Osteoblast (primary cell): ENCODE results near the gene HS3ST3B1. TPM values are rescaled to one million over a fixed set of nuclear protein-coding genes. Genes with fewer than 3 reads are reported as not detected.

Experiments used
- DNase-seq: peaks from one replicate; pipeline ENCODE4 v3.0.0; 2011; ENCODE audit warnings: low spot score, mixed read lengths; ENCODE audit not compliant: insufficient read length; ENCODE audit errors: missing footprints
- H2AFZ ChIP-seq: 2 replicates; pipeline ENCODE4 v1.6.0; 2011; ENCODE audit warnings: mild to moderate bottlenecking, low read length
- H3K27ac ChIP-seq: 2 replicates; pipeline ENCODE4 v1.5.1; 2011; ENCODE audit warnings: mild to moderate bottlenecking, low read depth, low read length, moderate library complexity
- H3K27me3 ChIP-seq: 2 replicates; pipeline ENCODE4 v1.6.0; 2012; ENCODE audit warnings: mild to moderate bottlenecking, control low read depth, inconsistent platforms, low read length, moderate library complexity; ENCODE audit not compliant: insufficient read depth
- H3K36me3 ChIP-seq: 2 replicates; pipeline ENCODE4 v1.5.1; 2011; ENCODE audit warnings: mild to moderate bottlenecking, low read length, control low read depth, moderate library complexity; ENCODE audit not compliant: insufficient read depth
- H3K4me1 ChIP-seq: 2 replicates; pipeline ENCODE4 v1.5.1; 2011; ENCODE audit warnings: mild to moderate bottlenecking, low read length, control low read depth, moderate library complexity; ENCODE audit not compliant: insufficient read depth
- H3K4me2 ChIP-seq: 2 replicates; pipeline ENCODE4 v1.6.0; 2011; ENCODE audit warnings: mild to moderate bottlenecking, low read length; ENCODE audit not compliant: insufficient read depth
- H3K4me3 ChIP-seq: fragments of 200-600 bp; sonication (generic); 3 replicates; pipeline ENCODE4 v1.5.1; 2012; ENCODE audit warnings: mild to moderate bottlenecking, low read length, inconsistent platforms; ENCODE audit not compliant: insufficient read depth
- H3K79me2 ChIP-seq: 2 replicates; pipeline ENCODE4 v1.6.0; 2012; ENCODE audit warnings: mild to moderate bottlenecking, low read length, control low read depth, inconsistent platforms; ENCODE audit not compliant: insufficient read depth
- H3K9me3 ChIP-seq: 2 replicates; pipeline ENCODE4 v1.5.1; 2011; ENCODE audit warnings: low read depth, low read length, control low read depth
- H4K20me1 ChIP-seq: 2 replicates; pipeline ENCODE4 v1.6.0; 2012; ENCODE audit warnings: mild to moderate bottlenecking, low read length, control low read depth; ENCODE audit not compliant: insufficient read depth
- total RNA-seq: library from RNA; depleted of rRNA; stranded (reverse); fragments of >200 nt; gene quantifications from 2 replicates; pipeline ENCODE4 v1.2.3, GENCODE V29; 2012
- TF ChIP-seq, protein P1 (sequence below): IDR thresholded peaks from 2 replicates; pipeline ENCODE4 v1.5.1; 2011; ENCODE audit warnings: mild to moderate bottlenecking, low read depth, low read length, moderate library complexity; ENCODE audit errors: extremely low read depth

Gene HS3ST3B1
- total RNA-seq, 1 donor = 13.4 TPM

DNA sequence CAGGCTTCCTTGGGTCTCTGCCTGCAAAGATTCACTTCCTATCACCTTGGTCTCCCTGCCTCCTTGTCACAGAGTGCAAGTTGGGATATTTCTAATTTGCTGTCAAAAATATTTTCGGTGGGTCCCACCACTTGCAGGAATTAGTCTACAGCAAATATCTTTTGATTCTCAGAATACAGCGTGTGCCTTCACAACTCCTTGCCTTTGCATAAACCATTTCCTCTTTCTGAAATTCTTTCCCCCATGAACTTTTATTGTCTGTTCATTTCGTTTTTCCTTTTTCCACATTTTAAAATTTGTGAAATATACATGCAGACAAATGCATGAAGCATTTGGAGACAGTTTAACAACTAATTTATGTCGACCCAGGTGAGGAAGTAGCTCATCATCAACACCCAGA is 60.0 kb downstream of the HS3ST3B1 start:
- Histone ChIP-seq H3K79me2 (no peaks in the 10 kb centered on the region), H4K20me1 (no peaks in the 10 kb centered on the region), H3K4me3 (no peak overlapping the region), H3K4me2 (no peak overlapping the region), H3K4me1 (no peaks in the 10 kb centered on the region), H2AFZ (no peak overlapping the region), H3K27ac (no peak overlapping the region), H3K36me3 (no peaks in the 10 kb centered on the region), H3K9me3 (no peaks in the 10 kb centered on the region), H3K27me3 (no peaks in the 10 kb centered on the region)
- no peak for DNase-seq
- TF ChIP-seq, protein P1, sequence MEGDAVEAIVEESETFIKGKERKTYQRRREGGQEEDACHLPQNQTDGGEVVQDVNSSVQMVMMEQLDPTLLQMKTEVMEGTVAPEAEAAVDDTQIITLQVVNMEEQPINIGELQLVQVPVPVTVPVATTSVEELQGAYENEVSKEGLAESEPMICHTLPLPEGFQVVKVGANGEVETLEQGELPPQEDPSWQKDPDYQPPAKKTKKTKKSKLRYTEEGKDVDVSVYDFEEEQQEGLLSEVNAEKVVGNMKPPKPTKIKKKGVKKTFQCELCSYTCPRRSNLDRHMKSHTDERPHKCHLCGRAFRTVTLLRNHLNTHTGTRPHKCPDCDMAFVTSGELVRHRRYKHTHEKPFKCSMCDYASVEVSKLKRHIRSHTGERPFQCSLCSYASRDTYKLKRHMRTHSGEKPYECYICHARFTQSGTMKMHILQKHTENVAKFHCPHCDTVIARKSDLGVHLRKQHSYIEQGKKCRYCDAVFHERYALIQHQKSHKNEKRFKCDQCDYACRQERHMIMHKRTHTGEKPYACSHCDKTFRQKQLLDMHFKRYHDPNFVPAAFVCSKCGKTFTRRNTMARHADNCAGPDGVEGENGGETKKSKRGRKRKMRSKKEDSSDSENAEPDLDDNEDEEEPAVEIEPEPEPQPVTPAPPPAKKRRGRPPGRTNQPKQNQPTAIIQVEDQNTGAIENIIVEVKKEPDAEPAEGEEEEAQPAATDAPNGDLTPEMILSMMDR = no peak

DNA sequence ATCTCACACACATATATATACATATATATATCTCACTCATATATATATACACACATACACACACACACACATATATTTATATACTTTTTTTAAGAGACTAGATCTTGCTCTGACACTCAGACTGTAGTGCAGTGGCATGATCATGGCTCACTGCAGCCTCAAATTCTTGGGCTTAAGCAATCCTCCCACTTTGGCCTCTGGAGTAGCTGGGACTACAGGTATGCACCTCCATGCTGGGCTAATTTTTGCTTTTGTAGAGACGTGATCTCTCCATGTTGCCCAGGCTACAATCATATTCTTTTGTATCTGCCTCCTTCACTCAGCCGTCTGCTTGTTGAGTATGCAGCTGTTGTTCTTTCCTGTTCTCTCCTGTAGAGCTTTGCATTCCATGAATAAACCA is 60.6 kb downstream of the HS3ST3B1 start:
- no peaks in the 10 kb centered on the region for H4K20me1 ChIP-seq
- no peak overlapping the region for H2AFZ ChIP-seq
- H3K4me3 ChIP-seq = no peak overlapping the region
- H3K9me3 ChIP-seq = no peaks in the 10 kb centered on the region
- H3K27ac ChIP-seq = no peak overlapping the region
- H3K4me1 ChIP-seq = no peaks in the 10 kb centered on the region
- no peaks in the 10 kb centered on the region for H3K79me2 ChIP-seq
- no peak overlapping the region for H3K4me2 ChIP-seq
- no peaks in the 10 kb centered on the region for H3K27me3 ChIP-seq
- TF ChIP-seq, protein P1 = no peak
- no peaks in the 10 kb centered on the region for H3K36me3 ChIP-seq
- DNase-seq = no peak

DNA sequence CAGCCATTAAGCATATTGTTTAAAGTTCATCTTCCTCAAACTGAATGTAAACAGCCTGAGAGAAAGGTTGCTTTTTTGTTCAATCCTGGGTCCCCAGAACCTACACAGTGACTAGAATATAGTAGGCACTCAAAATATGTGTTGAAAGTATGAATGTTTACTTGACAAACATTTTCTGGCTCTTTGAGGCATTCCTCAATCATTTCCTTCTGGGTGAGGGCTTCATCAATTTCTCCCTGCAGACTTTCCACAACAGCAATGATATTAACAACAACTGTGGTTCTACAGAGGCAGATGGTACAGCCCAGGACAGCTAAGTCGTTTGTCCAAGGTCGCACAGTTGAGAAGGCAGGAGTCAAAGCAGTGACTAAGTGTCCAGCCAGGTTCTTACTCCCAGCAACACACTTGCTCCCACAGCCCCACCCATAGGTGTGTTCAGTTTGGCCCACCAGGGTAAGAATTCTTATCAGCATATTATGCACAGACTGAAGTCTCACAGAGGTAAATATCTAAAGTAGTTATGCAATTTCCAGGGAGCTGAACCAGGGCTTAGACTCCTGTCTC is 61.1 kb downstream of the HS3ST3B1 start:
- H4K20me1 ChIP-seq = no peaks in the 10 kb centered on the region
- DNase-seq = no peak
- no peak overlapping the region for H3K4me3 ChIP-seq
- H3K27ac ChIP-seq = no peak overlapping the region
- no peak overlapping the region for H3K4me2 ChIP-seq
- no peak overlapping the region for H2AFZ ChIP-seq
- TF ChIP-seq, protein P1 = no peak
- H3K9me3 ChIP-seq = no peaks in the 10 kb centered on the region
- H3K36me3 ChIP-seq = no peaks in the 10 kb centered on the region
- H3K79me2 ChIP-seq = no peaks in the 10 kb centered on the region
- H3K27me3 ChIP-seq = no peaks in the 10 kb centered on the region
- H3K4me1 ChIP-seq = no peaks in the 10 kb centered on the region

- no peaks in the 10 kb centered on the region for H4K20me1 ChIP-seq
- no peak overlapping the region for H2AFZ ChIP-seq
- H3K4me1 ChIP-seq = no peaks in the 10 kb centered on the region
- no peak overlapping the region for H3K4me3 ChIP-seq
- H3K36me3 ChIP-seq = no peaks in the 10 kb centered on the region
- TF ChIP-seq, protein P1 = no peak
- no peak overlapping the region for H3K4me2 ChIP-seq
- H3K27ac ChIP-seq = no peak overlapping the region
- H3K79me2 ChIP-seq = no peaks in the 10 kb centered on the region
- peak; percentile 55 for DNase-seq
- no peaks in the 10 kb centered on the region for H3K27me3 ChIP-seq
- no peaks in the 10 kb centered on the region for H3K9me3 ChIP-seq
These were observed 65.3 kb downstream of the HS3ST3B1 start for GRCh38 chr17:14366199-14366598.
